HCT116 (cell line): ENCODE measurements around the gene PRPH. TPM values are rescaled to one million over a fixed set of nuclear protein-coding genes. Genes with fewer than 3 reads are reported as not detected.

ENCODE experiments used
- ATAC-seq: fragments of 200-7000 bp; cut with Tn5 transposase; 2 replicates; pipeline ENCODE4 v1.9.1; 2020; ENCODE audit warnings: mild to moderate bottlenecking, moderate library complexity
- BruUV-seq: library from RNA; stranded (reverse); fragments of 400-500 nt; replicated peaks from 2 replicates; lab custom pipeline; 2021; lab: Mats Ljungman, UMichigan
- CTCF ChIA-PET: fragments of 300-600 bp; sonication (Branson Sonifier 250); formaldehyde crosslinking; loops from one replicate; lab custom pipeline; 2021; ENCODE audit warnings: antibody characterized with exemption; lab: Charles Lee
- POLR2A ChIA-PET: fragments of 300-600, 350-600 bp; sonication (Branson Sonifier 250); formaldehyde crosslinking; loops from one replicate; lab custom pipeline; 2021; ENCODE audit warnings: antibody characterized with exemption; lab: Charles Lee
- RAD21 ChIA-PET, 2 experiments: fragments of 300-600 bp; sonication (Branson Sonifier 250); formaldehyde crosslinking; loops; one replicate each; lab custom pipeline; 2023; ENCODE audit warnings: low total read pairs in 2 of 2; ENCODE audit not compliant: uncharacterized antibody in 2 of 2, unreplicated experiment in 2 of 2, low non-redundant PET in 1 of 2; lab: Charles Lee
- DNase-seq: peaks from one replicate; pipeline ENCODE4 v3.0.0-alpha.2; 2010; ENCODE audit warnings: low read depth, low spot score
- H2AFZ ChIP-seq: fragments of 200-600 bp; shearing (Covaris generic), sonication (generic); 2 replicates; pipeline ENCODE4 v1.6.1; 2017; ENCODE audit warnings: low read depth, mixed run types, mixed read lengths, antibody characterized with exemption, low read length; ENCODE audit not compliant: poor library complexity, severe bottlenecking
- H3K27ac ChIP-seq: 2 replicates; pipeline ENCODE4 v1.5.1; 2012; ENCODE audit warnings: low read depth, low read length
- H3K27me3 ChIP-seq: fragments of 200-600 bp; sonication (generic); 2 replicates; pipeline ENCODE4 v1.6.1; 2016; ENCODE audit warnings: mixed run types, low read length, mixed read lengths; ENCODE audit not compliant: insufficient read depth
- H3K36me3 ChIP-seq, 2 experiments: fragments of 200-500 bp in 1 of 2; fragments of 200-600 bp in 1 of 2; sonication (Bioruptor generic) in 1 of 2; sonication (generic) in 1 of 2; 2 replicates each; pipeline versions ENCODE4 v1.5.1 to v1.6.1; 2014 to 2016; ENCODE audit warnings: low read length in 2 of 2, inconsistent platforms in 1 of 2, mixed read lengths in 1 of 2, mixed run types in 1 of 2; ENCODE audit not compliant: insufficient read depth in 2 of 2, control insufficient read depth in 1 of 2
- H3K4me1 ChIP-seq, 2 experiments: fragments of 200-600 bp in 1 of 2; sonication (generic) in 1 of 2; 2 replicates each; pipeline versions ENCODE4 v1.5.1 to v1.6.1; 2012 to 2017; ENCODE audit warnings: low read length in 2 of 2, inconsistent platforms in 1 of 2, mild to moderate bottlenecking in 1 of 2, mixed read lengths in 1 of 2, mixed run types in 1 of 2, moderate library complexity in 1 of 2; ENCODE audit not compliant: insufficient read depth in 2 of 2, control insufficient read depth in 1 of 2
- H3K4me2 ChIP-seq: fragments of 200-600 bp; sonication (generic); 2 replicates; pipeline ENCODE4 v1.6.1; 2017; ENCODE audit warnings: mixed run types, low read length, mixed read lengths
- H3K4me3 ChIP-seq, 2 experiments: fragments of 200-600 bp in 1 of 2; sonication (generic) in 1 of 2; replicated peaks in 1 of 2; 2 replicates each; pipeline ENCODE4 v1.5.1; 2011 to 2016; ENCODE audit warnings: low read length in 2 of 2, control low read depth in 1 of 2, low read depth in 1 of 2, mild to moderate bottlenecking in 1 of 2, mixed read lengths in 1 of 2, mixed run types in 1 of 2
- H3K79me2 ChIP-seq: fragments of 200-600 bp; sonication (generic); 2 replicates; pipeline ENCODE4 v1.6.1; 2017; ENCODE audit warnings: mild to moderate bottlenecking, mixed run types, low read length, moderate library complexity, mixed read lengths; ENCODE audit not compliant: insufficient read depth
- H3K9ac ChIP-seq: fragments of 200-600 bp; sonication (generic); 2 replicates; pipeline ENCODE4 v1.6.1; 2016; ENCODE audit warnings: low read length, mixed read lengths
- H3K9me2 ChIP-seq: fragments of 200-600 bp; sonication (generic), shearing (Covaris generic); 2 replicates; pipeline ENCODE4 v1.6.1; 2017; ENCODE audit warnings: mixed run types, mild to moderate bottlenecking, moderate library complexity; ENCODE audit not compliant: insufficient read depth
- H3K9me3 ChIP-seq, 2 experiments: fragments of 200-500 bp in 1 of 2; fragments of 200-600 bp in 1 of 2; sonication (Bioruptor generic) in 1 of 2; sonication (generic) in 1 of 2; 2 replicates each; pipeline ENCODE4 v1.6.1; 2014 to 2017; ENCODE audit warnings: low read length in 2 of 2, mixed read lengths in 2 of 2, inconsistent platforms in 1 of 2, low read depth in 1 of 2, mild to moderate bottlenecking in 1 of 2, mixed run types in 1 of 2, moderate library complexity in 1 of 2; ENCODE audit not compliant: control insufficient read depth in 1 of 2, insufficient read depth in 1 of 2
- H4K20me1 ChIP-seq: fragments of 200-600 bp; sonication (generic), shearing (Covaris generic); 2 replicates; pipeline ENCODE4 v1.6.1; 2017; ENCODE audit warnings: mixed run types, mild to moderate bottlenecking, moderate library complexity; ENCODE audit not compliant: insufficient read depth
- CBX3 ChIP-seq: IDR thresholded peaks from 2 replicates; pipeline ENCODE4 v1.6.1; 2012; ENCODE audit warnings: low read depth
- CEBPB ChIP-seq: IDR thresholded peaks from 2 replicates; pipeline ENCODE4 v1.6.1; 2012; ENCODE audit warnings: low read depth
- CTCF ChIP-seq, 3 experiments: fragments of 200-600 bp in 1 of 3; sonication (generic) in 1 of 3; IDR thresholded peaks in 2 of 3; conservative IDR thresholded peaks in 1 of 3; 2 replicates each; pipeline ENCODE4 v1.5.1; 2012 to 2017; ENCODE audit warnings: low read depth in 2 of 3, low read length in 2 of 3, antibody characterized with exemption in 1 of 3, borderline replicate concordance in 1 of 3, control low read depth in 1 of 3, mild to moderate bottlenecking in 1 of 3, mixed read lengths in 1 of 3, mixed run types in 1 of 3, moderate library complexity in 1 of 3; ENCODE audit not compliant: insufficient read depth in 1 of 3
- EGR1 ChIP-seq: IDR thresholded peaks from 2 replicates; pipeline ENCODE4 v1.6.1; 2012; ENCODE audit warnings: low read depth
- ELF1 ChIP-seq: IDR thresholded peaks from 2 replicates; pipeline ENCODE4 v1.6.1; 2012; ENCODE audit warnings: low read depth, borderline replicate concordance
- EZH2 ChIP-seq: fragments of 200-600 bp; sonication (generic); IDR thresholded peaks from 2 replicates; pipeline ENCODE4 v1.6.1; 2017; ENCODE audit warnings: antibody characterized with exemption, mixed run types
- EZH2phosphoT487 ChIP-seq: fragments of 200-600 bp; IDR thresholded peaks from 2 replicates; pipeline ENCODE4 v1.6.1; 2018; ENCODE audit warnings: antibody characterized with exemption, borderline replicate concordance
- FOSL1 ChIP-seq: IDR thresholded peaks from 2 replicates; pipeline ENCODE4 v1.6.1; 2012; ENCODE audit warnings: low read depth
- JUND ChIP-seq: IDR thresholded peaks from 2 replicates; pipeline ENCODE4 v1.6.1; 2012
- POLR2A ChIP-seq: IDR thresholded peaks from 2 replicates; pipeline ENCODE4 v1.7.0; 2011; ENCODE audit warnings: borderline replicate concordance; ENCODE audit not compliant: insufficient read depth, insufficient read length; ENCODE audit errors: extremely low read depth
- POLR2AphosphoS5 ChIP-seq: IDR thresholded peaks from 2 replicates; pipeline ENCODE4 v1.6.1; 2011; ENCODE audit warnings: mild to moderate bottlenecking, low read depth, low read length, moderate library complexity
- RAD21 ChIP-seq: IDR thresholded peaks from 2 replicates; pipeline ENCODE4 v1.6.1; 2012; ENCODE audit warnings: low read depth, mild to moderate bottlenecking
- REST ChIP-seq: IDR thresholded peaks from 2 replicates; pipeline ENCODE4 v1.6.1; 2012; ENCODE audit warnings: low read depth
- SIN3A ChIP-seq: IDR thresholded peaks from 2 replicates; pipeline ENCODE4 v1.6.1; 2012; ENCODE audit warnings: low read depth
- SRF ChIP-seq: IDR thresholded peaks from 2 replicates; pipeline ENCODE4 v1.6.1; 2012; ENCODE audit warnings: low read depth
- TCF7L2 ChIP-seq: IDR thresholded peaks from 2 replicates; pipeline ENCODE4 v1.7.0; 2011; ENCODE audit warnings: borderline replicate concordance, inconsistent platforms; ENCODE audit not compliant: insufficient read depth, insufficient read length; ENCODE audit errors: extremely low read depth
- YY1 ChIP-seq: IDR thresholded peaks from 2 replicates; pipeline ENCODE4 v1.6.1; 2011; ENCODE audit warnings: low read length, low read depth, moderate library complexity, mild to moderate bottlenecking; ENCODE audit not compliant: insufficient replicate concordance; ENCODE audit errors: extremely low read depth
- ZBTB33 ChIP-seq: IDR thresholded peaks from 2 replicates; pipeline ENCODE4 v1.6.1; 2011; ENCODE audit warnings: mild to moderate bottlenecking, low read length, moderate library complexity; ENCODE audit not compliant: insufficient replicate concordance; ENCODE audit errors: extremely low read depth
- ZFX ChIP-seq: fragments of 450-650 bp; IDR thresholded peaks from 2 replicates; pipeline ENCODE4 v1.6.1; 2017
- intact Hi-C: fragments of 100-400 bp; cut with micrococcal nuclease; formaldehyde crosslinking; loops from 2 replicates; pipeline ENCODE4 v1.10.0; 2022
- total RNA-seq: library from RNA; stranded (reverse); gene quantifications from one replicate; pipeline ENCODE4 v1.2.1, GENCODE V29; 2021; ENCODE audit not compliant: unreplicated experiment

Gene PRPH
- total RNA-seq, 1 experiment from 2014 or later = 6.7 TPM

GRCh38 chr12:49282302-49282701 lies 12.6 kb upstream of the PRPH start:
- Histone ChIP-seq H3K4me2 (no peak overlapping the region), H3K4me1 (peaks cover 0 to 5% of the 10 kb centered on the region in 2 experiments; a peak in 2 of 4 replicates), H4K20me1 (no peaks in the 10 kb centered on the region), H3K79me2 (no peaks in the 10 kb centered on the region), H3K27ac (no peak overlapping the region), H3K4me3 (no peak overlapping the region)
- no peak for DNase-seq
- CTCF ChIA-PET = interaction anchor here (1.3 to 1.6 kb wide), 2 partner anchors 49 to 65 kb away, joined by 3 to 5 read pairs; partner anchors contain the start of gene DNAJC22
- TF ChIP-seq EGR1 (no peak), SIN3A (no peak), EZH2 (no peak), REST (no peak), RAD21 (no peak), YY1 (no peak), ELF1 (no peak), CBX3 (no peak), ZBTB33 (no peak), CTCF (IDR thresholded peaks at IDR 0.05 in 2 of 3, conservative IDR thresholded peaks at IDR 0.05 in 1 of 3; ENCODE audit: borderline replicate concordance in 1 of 3, insufficient read depth in 1 of 3, low read depth in 2 of 3, low read length in 2 of 3) (no peak), FOSL1 (no peak), SRF (no peak), CEBPB (no peak), POLR2AphosphoS5 (no peak), TCF7L2 (no peak), ZFX (no peak), EZH2phosphoT487 (no peak), POLR2A (no peak), JUND (no peak)
- TF ChIP-seq, all 23 proteins: peak for 0
- no TSS peak for BruUV-seq
- H3K27me3 ChIP-seq = no peaks in the 10 kb centered on the region
- intact Hi-C loops = no loop called here
- POLR2A ChIA-PET = no interaction called here
- no peaks in the 10 kb centered on the region for H3K36me3 ChIP-seq
- no peak overlapping the region for H3K9ac ChIP-seq
- H3K9me3 ChIP-seq = no peaks in the 10 kb centered on the region
- no peaks in the 10 kb centered on the region for H3K9me2 ChIP-seq
- no peak for ATAC-seq
- no peak overlapping the region for H2AFZ ChIP-seq
- RAD21 ChIA-PET = no interaction called here
